Lung (tissue), 12 donors: ENCODE results near the gene ZNF117. TPM values are rescaled to one million over a fixed set of nuclear protein-coding genes. Genes with fewer than 3 reads are reported as not detected.

ENCODE experiments used
- ATAC-seq: fragments of 200-7000 bp; cut with Tn5 transposase; one replicate; pipeline ENCODE4 v1.9.1; 2020; ENCODE audit warnings: moderate number of reproducible peaks; ENCODE audit not compliant: insufficient read depth, low FRiP score
- DNase-seq, 3 donors: peaks; one replicate each; pipeline ENCODE4 v3.0.0-alpha.2; 2013 to 2017
- H3K27ac ChIP-seq, 2 donors: one replicate each; pipeline ENCODE4 v1.5.1; 2013; ENCODE audit warnings: mild to moderate bottlenecking in 2 of 2, moderate library complexity in 2 of 2, control low read depth in 1 of 2, inconsistent platforms in 1 of 2, low read depth in 1 of 2, low read length in 1 of 2
- H3K27me3 ChIP-seq, 3 donors: one replicate each; pipeline ENCODE4 v1.5.1; 2013; ENCODE audit warnings: low read length in 2 of 3; ENCODE audit not compliant: control insufficient read depth in 3 of 3, insufficient read depth in 3 of 3
- H3K36me3 ChIP-seq, 4 donors: one replicate each; pipeline ENCODE4 v1.5.1; 2013; ENCODE audit warnings: low read length in 4 of 4, mild to moderate bottlenecking in 1 of 4, moderate library complexity in 1 of 4; ENCODE audit not compliant: control insufficient read depth in 4 of 4, insufficient read depth in 4 of 4
- H3K4me1 ChIP-seq, 5 donors: one replicate each; pipeline ENCODE4 v1.5.1; 2013; ENCODE audit warnings: low read length in 5 of 5, mild to moderate bottlenecking in 2 of 5, moderate library complexity in 1 of 5; ENCODE audit not compliant: control insufficient read depth in 5 of 5, insufficient read depth in 5 of 5
- H3K4me3 ChIP-seq: one replicate; pipeline ENCODE4 v1.5.1; 2013; ENCODE audit warnings: mild to moderate bottlenecking, control low read depth, moderate library complexity
- H3K9ac ChIP-seq, 2 donors: one replicate each; pipeline ENCODE4 v1.5.1; 2013; ENCODE audit warnings: low read length in 2 of 2, control low read depth in 1 of 2; ENCODE audit not compliant: insufficient read depth in 1 of 2
- H3K9me3 ChIP-seq, 4 donors: one replicate each; pipeline ENCODE4 v1.5.1; 2013; ENCODE audit warnings: low read length in 3 of 4, mild to moderate bottlenecking in 1 of 4, moderate library complexity in 1 of 4; ENCODE audit not compliant: control insufficient read depth in 4 of 4, insufficient read depth in 3 of 4
- WGBS, 2 donors: extraction: QIAGEN DNeasy Blood & Tissue Kit; methylation state at CpG; one replicate each; pipeline ENCODE4 v1.1.7; 2013; 5-methylcytosine and 5-hydroxymethylcytosine counted together
- polyA plus RNA-seq, 2 donors: library from polyadenylated mRNA; stranded (reverse); fragments of 200-250 nt; gene quantifications; one replicate each; pipeline ENCODE4 v1.2.1, GENCODE V29; 2013
- total RNA-seq, 2 donors: library from RNA; depleted of rRNA in 1 of 2; stranded (reverse); fragments of >200 nt in 1 of 2; gene quantifications; one replicate each; pipeline ENCODE4 v1.2.1, GENCODE V29; 2014 to 2021
- TF ChIP-seq, protein P1 (sequence below): IDR thresholded peaks from 2 replicates; pipeline ENCODE4 v1.5.1; 2012; ENCODE audit warnings: mild to moderate bottlenecking; ENCODE audit errors: control extremely low read depth, extremely low read depth
- donor health status: control.
- donor health status: control.
- donor health status: Bipolar disorder and iron deficiency.
- donor health status: healthy.
- donor health status: DM: yes; HTN: yes; CAD: no.

Gene ZNF117
- total and polyA plus RNA-seq, 4 donors, result 4.9 to 100 (median 12.0) TPM

DNA sequence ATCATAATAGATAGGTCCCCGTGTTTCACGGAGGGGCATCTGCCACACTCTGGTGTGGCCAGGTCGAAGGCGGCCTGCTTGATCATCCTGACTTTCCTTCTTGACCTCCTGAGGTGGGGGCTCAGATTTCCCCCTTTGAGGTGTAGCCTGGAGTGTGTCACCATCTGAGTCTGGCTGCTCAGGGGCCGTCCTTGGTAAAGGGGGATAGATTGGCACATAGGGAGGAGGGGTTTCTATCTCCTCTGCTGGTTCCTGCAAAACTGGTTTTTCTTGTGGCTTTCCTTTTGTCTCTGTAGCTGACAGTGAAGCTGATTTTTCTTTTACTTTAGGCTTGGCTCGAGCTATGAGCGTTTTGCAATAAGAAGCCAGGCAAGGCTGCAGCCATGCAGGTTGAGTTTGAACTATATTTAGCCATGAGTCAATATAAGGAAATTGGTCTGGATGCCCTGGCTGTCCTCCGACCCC is 7.1 kb upstream of the ZNF117 start:
- no peaks in the 10 kb centered on the region for H3K27me3 ChIP-seq
- WGBS, 2 donors, result 77 to 80% methylated on average over 8 of the region's 8 CpGs
- no peak overlapping the region for H3K9ac ChIP-seq
- TF ChIP-seq, protein P1, sequence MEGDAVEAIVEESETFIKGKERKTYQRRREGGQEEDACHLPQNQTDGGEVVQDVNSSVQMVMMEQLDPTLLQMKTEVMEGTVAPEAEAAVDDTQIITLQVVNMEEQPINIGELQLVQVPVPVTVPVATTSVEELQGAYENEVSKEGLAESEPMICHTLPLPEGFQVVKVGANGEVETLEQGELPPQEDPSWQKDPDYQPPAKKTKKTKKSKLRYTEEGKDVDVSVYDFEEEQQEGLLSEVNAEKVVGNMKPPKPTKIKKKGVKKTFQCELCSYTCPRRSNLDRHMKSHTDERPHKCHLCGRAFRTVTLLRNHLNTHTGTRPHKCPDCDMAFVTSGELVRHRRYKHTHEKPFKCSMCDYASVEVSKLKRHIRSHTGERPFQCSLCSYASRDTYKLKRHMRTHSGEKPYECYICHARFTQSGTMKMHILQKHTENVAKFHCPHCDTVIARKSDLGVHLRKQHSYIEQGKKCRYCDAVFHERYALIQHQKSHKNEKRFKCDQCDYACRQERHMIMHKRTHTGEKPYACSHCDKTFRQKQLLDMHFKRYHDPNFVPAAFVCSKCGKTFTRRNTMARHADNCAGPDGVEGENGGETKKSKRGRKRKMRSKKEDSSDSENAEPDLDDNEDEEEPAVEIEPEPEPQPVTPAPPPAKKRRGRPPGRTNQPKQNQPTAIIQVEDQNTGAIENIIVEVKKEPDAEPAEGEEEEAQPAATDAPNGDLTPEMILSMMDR, result no peak
- ATAC-seq, result peak; percentile 17
- H3K4me3 ChIP-seq, result no peak overlapping the region
- peak overlapping the region; percentile 15 to 60 for H3K27ac ChIP-seq
- peak in 2 of 3 donors; percentile 18 to 68 for DNase-seq
- H3K36me3 ChIP-seq, result peaks cover under 1 to 41% (median 15%) of the 10 kb centered on the region in 4 donors
- peaks cover 0 to 35% (median 16%) of the 10 kb centered on the region in 4 donors for H3K9me3 ChIP-seq
- peaks cover 0 to 4% (median 0%) of the 10 kb centered on the region in 5 donors for H3K4me1 ChIP-seq

DNA sequence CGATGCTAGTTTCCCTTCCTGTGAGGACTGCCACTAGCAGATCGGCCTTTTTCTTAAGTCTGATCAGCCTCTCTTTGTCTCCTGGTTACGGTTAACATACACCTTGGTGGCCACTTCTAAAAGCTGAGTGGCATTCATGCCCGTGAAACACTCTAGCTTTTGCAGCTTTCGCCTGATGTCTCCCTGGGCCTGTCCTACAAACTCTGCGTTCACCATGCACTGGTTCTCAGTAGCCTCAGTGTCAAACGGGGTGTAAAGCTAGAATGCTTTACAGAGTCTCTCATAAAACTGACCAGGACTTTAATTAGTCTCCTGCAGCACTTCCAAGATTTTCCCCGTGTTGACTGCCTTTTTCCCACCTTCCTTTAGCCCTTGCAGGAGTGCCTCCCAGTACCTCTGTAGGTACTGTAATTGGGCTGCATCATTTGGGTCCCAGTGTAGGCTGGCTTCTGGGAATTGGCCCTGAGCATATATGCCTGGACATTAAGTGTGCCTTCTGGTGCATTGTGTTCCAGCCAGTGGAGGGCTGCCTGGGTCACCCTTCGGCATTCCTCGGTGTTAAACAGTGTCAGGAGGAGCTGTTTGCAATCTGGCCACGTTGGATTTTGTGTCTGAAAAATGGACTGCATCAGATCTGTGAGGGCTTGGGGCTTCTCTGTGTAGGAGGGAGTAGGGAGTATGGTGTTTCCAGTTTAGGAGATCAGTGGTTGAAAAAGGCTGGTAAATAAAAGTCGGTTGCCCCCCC is 6.5 kb upstream of the ZNF117 start:
- Histone ChIP-seq H3K36me3 (peaks cover 4 to 43% (median 17%) of the 10 kb centered on the region in 4 donors), H3K4me3 (no peak overlapping the region), H3K27me3 (no peaks in the 10 kb centered on the region), H3K9me3 (peaks cover 0 to 38% (median 17%) of the 10 kb centered on the region in 4 donors), H3K9ac (no peak overlapping the region), H3K4me1 (peaks cover 0 to 4% (median 0%) of the 10 kb centered on the region in 5 donors), H3K27ac (peak overlapping the region in 1 of 2 donors; percentile 60)
- DNase-seq, result no peak
- TF ChIP-seq, protein P1, result no peak
- 90 to 93% methylated on average over 12 of the region's 12 CpGs for WGBS, 2 donors
- ATAC-seq, result no peak

DNA sequence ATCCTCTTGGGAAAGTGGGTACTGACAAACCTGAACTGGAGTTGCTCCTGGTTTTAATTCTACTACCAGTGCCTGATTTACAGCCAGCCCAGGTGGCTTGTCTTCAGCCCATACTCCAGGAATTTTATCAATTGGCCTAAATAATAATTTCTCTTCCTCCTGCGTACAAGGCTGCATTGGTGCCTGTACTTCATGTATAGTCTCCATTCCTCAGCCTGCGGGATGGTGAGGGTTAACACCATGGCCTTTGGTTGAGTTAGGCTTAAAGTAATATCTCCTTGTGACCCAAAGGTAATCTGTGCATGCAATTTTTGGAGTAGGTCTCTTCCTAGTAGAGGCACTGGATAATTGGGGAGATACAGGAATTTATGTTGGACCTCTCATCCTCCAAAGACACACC is 5.5 kb upstream of the ZNF117 start:
- peaks cover 0 to 44% (median 19%) of the 10 kb centered on the region in 4 donors for H3K9me3 ChIP-seq
- H3K4me3 ChIP-seq, result no peak overlapping the region
- DNase-seq, result no peak
- H3K27ac ChIP-seq, result no peak overlapping the region
- no peaks in the 10 kb centered on the region for H3K27me3 ChIP-seq
- 96 to 97% methylated on average over 2 of the region's 2 CpGs for WGBS, 2 donors
- no peak for ATAC-seq
- TF ChIP-seq, protein P1, result no peak
- no peak overlapping the region for H3K9ac ChIP-seq
- peaks cover 4 to 41% (median 14%) of the 10 kb centered on the region in 4 donors for H3K36me3 ChIP-seq
- H3K4me1 ChIP-seq, result peaks cover 0 to 4% (median 0%) of the 10 kb centered on the region in 5 donors
